Measurements from ENCODE around the gene ARFIP1.

- TF ChIP-seq, protein P1, sequence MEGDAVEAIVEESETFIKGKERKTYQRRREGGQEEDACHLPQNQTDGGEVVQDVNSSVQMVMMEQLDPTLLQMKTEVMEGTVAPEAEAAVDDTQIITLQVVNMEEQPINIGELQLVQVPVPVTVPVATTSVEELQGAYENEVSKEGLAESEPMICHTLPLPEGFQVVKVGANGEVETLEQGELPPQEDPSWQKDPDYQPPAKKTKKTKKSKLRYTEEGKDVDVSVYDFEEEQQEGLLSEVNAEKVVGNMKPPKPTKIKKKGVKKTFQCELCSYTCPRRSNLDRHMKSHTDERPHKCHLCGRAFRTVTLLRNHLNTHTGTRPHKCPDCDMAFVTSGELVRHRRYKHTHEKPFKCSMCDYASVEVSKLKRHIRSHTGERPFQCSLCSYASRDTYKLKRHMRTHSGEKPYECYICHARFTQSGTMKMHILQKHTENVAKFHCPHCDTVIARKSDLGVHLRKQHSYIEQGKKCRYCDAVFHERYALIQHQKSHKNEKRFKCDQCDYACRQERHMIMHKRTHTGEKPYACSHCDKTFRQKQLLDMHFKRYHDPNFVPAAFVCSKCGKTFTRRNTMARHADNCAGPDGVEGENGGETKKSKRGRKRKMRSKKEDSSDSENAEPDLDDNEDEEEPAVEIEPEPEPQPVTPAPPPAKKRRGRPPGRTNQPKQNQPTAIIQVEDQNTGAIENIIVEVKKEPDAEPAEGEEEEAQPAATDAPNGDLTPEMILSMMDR (IDR thresholded peaks at IDR 0.05 in 4 of 5, conservative IDR thresholded peaks at IDR 0.05 in 1 of 5) = peak in 1 of 5 experiments; percentile 12
- no peak for TF ChIP-seq POLR2A (IDR thresholded peaks at IDR 0.05)
Measured at GRCh38 chr4:152935631-152936445, 156.1 kb downstream of the ARFIP1 start, which contains the start of gene FHDC1.

Data from gastrocnemius medialis (tissue), 4 donors.